Superior temporal gyrus (tissue), 1 donor: ENCODE measurements around the gene TCN2.
"Not testable (repeated sequence)": the region's sequence is repeated elsewhere in the genome, so short reads cannot be mapped to it uniquely, and the experiment has no call there.

Experiments used
- DNase-seq: peaks from one replicate; pipeline ENCODE4 v3.0.0-alpha.2; 2016; ENCODE audit errors: extremely low spot score

The TCN2 gene

GRCh38 chr22:30647536-30647935 lies 40.6 kb downstream of the TCN2 start:
- no peak for DNase-seq

DNA sequence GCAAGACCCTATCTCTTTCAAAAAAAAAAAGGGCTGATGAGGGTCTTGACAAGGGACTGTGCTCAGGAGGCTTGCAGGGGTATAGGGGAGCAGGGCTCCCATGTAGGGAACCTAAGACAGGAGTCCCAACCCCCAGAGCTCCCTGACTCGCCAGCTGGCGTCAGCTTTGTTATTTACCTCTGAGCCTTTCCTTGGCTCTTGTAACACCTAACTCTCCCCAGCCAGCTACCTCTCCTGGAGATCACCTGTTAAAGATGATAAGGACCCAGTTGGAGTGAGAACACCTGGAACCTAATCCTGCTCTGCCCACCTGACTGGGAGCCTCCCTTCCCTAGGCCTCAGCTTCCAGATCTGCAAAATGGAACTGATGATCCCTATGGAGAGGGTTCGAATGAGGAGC lies 41.9 kb downstream of the TCN2 start:
- DNase-seq: no peak

DNA sequence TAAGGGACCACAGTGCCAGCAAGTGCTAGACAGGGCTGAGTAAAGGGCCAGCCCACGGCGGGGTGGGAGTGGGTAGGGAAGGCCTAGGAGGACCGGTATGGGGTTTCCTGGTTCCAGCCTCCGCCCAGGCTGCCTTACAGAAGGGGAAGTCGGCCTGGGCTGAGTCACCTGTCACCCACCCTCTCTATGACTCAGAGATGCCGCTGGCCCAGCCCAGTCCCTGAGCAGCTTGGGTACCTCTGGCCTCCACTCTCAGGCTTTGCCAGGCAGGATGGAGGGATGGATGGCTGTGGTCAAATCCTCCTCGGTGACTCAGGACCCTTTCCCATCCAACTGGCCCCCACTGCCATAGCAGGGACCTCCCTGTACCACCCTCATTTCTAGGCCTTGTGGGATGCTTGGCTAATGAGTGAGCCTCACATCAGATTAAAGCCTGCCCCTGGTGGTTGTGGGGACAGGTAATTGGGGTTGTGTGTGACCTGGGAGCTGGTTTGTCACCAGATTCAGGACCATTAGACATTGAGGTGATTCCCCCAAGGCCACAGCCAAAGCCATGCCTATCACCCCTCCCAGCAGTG lies 42.5 kb downstream of the TCN2 start:
- DNase-seq: no peak

DNA sequence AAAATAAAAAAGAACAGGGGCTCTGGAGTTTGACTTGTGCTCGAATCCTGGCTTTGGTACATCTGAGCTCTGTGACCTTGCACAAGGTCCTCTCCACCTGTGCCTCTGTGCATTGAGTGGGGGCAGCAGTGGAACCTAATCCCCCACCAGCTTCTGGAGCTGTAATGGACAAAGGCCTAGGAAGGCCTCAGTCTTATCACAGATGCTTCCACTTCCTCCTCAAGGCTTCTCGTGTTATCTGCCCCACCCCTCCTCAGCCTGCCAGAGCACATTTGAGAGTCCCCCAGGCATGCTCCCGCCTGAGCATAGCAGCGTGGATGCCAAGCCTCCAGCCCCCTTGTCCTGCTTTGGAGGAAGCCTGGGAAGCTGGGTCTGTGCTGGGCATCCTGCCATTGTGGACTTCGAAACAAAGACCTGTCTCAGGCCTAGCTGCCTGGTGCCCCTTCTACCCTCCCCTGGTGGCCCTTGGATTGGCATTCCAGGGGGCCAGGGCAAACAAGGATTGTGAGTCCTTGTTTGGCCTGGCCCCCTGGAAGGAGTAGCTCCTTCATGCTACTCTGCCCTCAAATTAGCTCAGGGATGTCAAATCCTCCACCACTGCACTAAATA lies 43.6 kb downstream of the TCN2 start:
- peak; percentile 77 for DNase-seq

- no peak for DNase-seq
Measured at GRCh38 chr22:30652852-30653251, 45.9 kb downstream of the TCN2 start.

DNA sequence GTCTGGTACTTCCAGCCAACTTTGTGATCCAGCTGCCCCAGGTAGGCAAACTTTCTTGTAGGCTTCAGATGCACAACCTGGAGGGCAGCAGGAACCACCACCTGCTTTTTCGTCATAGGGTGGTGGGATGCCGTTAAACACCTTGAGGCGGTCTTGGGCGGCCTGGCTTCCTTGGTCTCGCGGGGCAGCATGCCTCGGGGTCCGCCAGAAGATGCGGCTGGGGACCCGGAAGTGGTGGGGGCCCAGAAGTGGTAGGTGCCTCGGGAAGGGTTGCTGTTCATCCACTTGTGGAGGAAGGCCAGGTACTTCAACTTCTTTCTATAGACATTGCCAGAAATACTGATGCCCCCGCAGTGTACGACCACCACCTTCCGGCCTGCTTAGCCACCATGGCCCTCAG lies 47.4 kb downstream of the TCN2 start:
- no peak for DNase-seq

GRCh38 chr22:30655532-30655931 lies 48.6 kb downstream of the TCN2 start:
- no peak for DNase-seq

GRCh38 chr22:30662040-30662439 lies 55.1 kb downstream of the TCN2 start:
- DNase-seq: peak; percentile 30

- DNase-seq: no peak
Measured at GRCh38 chr22:30664798-30665197, 57.8 kb downstream of the TCN2 start.

GRCh38 chr22:30665266-30665665 lies 58.3 kb downstream of the TCN2 start:
- no peak for DNase-seq

DNA sequence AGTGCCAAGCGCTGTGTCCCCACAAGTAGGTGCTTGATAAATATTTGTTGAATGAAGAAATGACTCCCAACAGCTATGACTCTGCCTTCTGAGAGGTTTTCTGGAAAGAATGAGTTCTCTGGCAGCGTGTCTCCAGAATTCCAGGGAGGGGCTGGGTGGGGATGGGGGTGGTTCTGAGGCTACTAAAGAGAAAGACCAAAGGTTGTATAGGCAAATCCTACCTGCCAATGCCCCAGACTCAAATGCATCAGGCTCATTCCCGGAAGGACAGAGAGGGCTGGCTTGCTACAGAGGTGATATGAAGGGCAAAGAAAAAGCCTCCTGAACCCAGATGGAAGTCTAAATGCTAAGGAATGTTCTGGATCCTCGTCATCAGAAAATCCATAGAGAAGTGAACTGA lies 58.8 kb downstream of the TCN2 start:
- no peak for DNase-seq

DNA sequence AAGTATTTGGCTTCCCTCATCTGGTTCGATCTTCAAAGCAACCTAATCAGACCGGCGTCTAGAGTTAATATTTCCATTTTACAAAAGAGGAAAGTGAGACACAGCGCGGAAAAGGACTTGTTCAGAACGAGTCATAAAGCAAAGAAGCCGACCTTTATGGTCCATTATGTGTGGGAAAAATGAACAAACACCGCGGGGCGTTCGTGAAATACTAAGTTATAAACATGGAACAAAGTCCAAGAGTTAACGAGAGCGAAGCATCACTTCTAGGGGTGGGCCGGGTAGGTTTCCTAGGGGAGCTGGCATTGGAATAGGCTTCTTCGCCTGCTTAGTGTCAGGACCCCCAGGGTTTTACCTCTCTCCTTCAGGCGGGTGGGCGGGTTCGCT lies 60.1 kb downstream of the TCN2 start:
- no peak for DNase-seq

DNA sequence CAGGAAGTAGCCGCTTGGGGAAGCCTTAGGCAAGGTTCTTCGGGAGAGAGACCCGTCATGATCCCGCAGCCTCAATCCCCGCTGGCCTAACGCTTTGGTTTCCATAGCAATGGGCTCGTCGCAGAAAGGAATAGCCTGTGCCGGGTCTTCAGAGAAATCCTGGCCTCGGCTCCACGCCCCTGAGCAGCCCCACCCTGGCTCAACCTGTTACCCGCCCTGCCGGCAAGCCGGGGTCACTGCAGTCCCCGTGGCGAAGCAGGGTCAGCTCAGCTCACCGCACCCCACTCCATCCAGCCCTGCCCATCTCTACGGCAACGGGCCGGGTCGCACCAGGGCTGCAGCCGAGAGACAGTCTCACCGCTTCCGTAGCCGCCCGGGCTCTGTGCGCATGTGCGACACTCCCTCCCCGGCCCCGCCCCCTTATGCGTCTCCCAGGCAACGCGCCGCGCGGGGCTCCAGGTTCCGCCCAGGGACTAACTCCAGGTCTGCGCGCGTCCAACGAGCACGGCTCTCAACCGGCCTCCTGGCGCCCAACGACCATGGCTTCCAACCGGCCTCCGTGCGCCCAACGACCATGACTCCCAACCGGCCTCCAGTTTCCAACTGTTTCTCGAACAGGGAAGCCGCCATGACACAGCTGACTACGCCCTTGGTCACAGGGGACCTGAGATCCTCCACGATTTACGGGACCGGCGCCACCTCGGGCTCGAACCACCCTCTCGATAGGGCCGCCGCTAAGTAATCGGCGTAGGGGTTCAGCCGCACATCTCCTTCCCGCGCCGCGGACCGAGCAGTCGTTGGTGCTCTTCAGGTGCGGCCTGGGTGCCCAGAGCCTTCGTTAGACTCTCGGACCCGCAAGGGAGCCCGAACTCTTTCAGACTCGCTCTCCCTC lies 60.8 kb downstream of the TCN2 start, which contains the start of gene DUSP18:
DUSP18 (minus strand) TSS at position 382 of the 892 bp plus-strand sequence. CDS start 3,872 bp downstream, outside the sequence.
- peak; percentile 90 for DNase-seq

GRCh38 chr22:30668386-30668710 lies 61.4 kb downstream of the TCN2 start:
- no peak for DNase-seq

DNA sequence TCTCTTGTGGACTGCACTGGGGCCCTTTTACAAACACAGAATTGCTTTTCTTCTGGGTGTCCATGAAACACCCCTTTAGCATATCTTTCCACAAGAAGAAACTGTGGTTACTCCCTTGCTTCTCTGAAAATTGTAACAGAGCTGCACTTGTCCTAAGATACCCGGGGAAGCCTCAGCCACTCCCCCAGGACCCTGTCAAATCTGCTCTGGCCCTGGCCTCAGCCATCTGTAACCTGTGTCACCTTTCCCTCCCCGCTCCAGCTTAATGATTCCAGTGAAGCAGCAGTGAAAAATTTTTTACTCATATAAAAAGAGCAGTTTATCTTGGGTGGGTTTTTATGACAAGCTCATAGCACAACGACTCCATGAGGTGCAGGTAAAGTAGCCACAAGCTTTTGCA lies 64.1 kb downstream of the TCN2 start:
- no peak for DNase-seq

- DNase-seq: no peak
Measured at GRCh38 chr22:30673136-30673535, 66.2 kb downstream of the TCN2 start.

GRCh38 chr22:30674482-30674881 lies 67.5 kb downstream of the TCN2 start:
- no peak for DNase-seq

DNA sequence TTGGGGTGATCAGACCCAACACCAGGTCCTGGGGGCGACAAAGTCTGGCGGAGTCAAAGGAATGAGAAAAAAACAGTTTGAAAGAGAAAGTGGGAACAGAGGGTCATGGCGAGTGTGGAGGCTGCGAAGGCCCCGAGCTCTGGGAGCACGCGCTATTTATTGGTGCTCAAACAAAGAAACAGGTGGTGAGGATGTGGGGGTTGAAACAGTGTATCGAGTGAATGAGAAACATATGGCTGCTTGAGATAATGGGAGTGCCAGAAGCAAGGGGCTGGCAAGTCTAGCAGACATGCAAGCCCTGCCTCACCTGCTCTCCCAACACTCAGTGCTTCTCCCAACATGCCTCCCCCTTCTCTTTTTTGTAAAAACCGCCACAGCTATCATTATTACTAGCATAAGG lies 68.5 kb downstream of the TCN2 start:
- no peak for DNase-seq

- not testable (repeated sequence) for DNase-seq
Measured at GRCh38 chr22:30676565-30676964, 69.6 kb downstream of the TCN2 start.
